RKO (cell line): ENCODE data around the gene KLF1.

Experiments
- DNase-seq: peaks from one replicate; pipeline ENCODE4 v3.0.0-alpha.2; 2016; ENCODE audit warnings: low spot score

KLF1 gene

DNA sequence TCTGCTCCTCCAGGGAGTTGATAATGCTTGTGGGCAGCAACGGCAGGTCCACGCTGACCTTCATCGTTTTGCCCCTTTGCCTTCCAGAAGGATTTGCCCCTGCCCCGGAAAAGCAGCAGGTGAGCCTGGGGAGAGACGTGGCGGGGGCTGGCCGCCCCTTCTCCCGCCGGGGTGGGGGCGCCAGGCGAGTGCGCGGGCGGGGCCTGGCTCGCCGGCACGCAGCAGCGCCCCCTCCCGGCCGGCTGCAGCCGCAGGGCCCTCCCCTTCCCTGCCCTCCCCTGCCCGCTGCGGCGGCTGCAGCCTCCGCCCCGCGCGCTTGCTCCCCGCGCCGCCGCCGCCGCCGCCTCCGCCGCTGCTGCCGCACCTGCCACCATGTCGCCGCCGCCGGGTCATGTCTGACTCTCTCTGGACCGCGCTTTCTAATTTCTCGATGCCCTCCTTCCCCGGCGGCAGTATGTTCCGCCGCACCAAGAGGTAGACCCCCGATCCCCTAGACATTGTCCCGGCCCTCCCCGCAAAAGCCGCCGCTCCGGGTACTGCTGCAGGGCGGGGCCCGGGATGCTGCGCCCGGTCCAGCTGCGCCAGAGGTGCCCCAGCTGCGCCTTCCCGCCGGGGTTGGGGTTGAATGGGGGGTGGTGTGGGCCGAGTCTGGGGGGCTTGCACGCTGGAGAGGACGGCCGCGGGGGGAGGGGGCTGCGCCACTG is 48.7 kb downstream of the KLF1 start, which contains the start of gene MAST1:
TSS of gene MAST1 (plus strand) at position 334 of the 704 bp plus-strand sequence. CDS start at position 392, 58 bp downstream.
- DNase-seq: peak; percentile 49

DNA sequence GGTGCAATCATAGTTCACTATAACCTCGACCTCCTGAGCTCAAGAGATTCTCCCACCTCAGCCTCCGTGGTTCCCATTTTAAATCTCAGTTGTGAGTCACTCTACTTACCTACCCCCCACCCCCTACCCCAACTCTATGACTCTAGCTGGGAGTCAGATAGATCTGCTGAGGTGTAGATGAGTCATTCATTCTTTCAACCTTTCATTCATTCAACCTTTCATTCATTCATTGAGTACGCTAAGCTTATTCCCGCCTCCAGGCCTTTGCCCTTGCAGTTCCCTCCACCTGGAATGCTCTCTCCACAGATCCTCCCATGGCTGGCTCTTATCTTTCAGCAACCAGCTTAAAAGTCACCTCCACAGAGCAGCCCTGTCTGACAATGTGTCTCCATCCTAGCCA is 49.8 kb downstream of the KLF1 start:
- peak; percentile 60 for DNase-seq

DNA sequence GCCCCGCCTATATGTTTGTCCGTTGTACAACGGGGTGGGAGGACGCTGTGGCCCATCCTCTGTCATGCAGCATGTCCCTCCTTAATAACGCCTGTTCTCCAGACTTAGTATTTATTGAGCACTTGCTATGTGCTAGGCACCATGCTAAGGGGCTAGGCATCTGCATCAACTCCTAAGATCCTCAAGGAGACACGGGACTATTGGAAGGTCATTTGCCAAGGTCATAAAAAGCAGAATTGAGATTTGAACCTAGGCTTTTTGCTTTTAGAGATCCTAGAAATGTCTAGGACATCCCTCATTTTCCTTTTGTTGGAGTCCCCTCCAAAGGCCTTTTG is 50.5 kb downstream of the KLF1 start:
- DNase-seq: no peak

DNA sequence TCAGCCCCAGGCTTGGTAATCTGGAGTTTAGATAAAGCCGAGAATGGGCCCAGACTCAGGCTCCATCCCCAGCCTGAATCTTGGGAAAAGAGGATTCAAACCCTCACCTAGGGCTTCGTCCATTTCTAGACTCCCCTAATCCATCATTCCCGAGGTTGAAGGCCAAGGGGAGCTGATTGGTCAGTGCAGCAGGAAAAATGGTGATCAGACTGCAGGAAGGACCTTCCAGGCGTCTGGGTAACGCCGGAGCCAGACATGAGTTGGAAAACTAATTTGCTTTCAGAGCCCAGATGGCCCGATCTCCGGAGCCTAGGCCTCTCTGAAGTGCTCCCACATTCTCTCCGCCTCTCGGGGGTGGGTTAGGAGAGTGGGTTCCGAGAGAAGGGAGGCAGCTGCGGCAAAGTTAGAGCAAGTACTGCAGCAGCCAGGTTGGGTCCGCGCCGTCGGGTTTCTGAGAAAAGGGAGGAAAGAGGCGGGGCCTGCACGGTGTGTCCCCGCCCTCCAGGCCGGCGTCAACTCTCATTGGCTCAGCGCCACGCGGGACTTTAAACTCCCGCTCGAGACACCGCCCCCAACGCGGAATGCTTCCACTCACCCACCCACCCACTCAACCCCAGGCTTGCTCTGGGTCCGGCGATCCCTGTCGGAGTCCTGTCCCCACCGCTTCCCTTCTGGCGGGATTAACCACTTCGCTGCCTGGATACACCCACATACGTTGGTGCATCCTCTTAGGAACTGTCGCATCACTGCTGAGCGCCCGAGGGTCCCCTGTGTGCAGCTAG is 51.8 kb downstream of the KLF1 start:
- no peak for DNase-seq

DNA sequence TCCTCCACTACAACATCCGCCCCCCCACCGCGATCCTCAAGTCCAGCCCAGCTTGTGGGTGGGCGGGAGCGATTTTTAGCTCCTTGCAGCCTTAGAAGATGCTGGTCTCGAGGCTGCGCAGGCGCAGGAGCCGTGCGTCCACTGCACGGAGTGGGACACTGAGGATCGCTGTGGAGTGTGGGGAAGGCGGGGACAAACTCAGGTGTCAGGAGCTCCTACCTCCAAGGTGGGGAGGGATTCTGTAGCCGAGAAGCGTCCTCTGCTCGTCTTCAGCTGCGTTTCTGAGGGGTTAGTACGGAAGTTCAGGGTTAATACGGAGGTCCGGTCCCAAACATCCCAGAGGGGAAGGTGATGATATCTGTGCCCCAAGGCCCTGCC is 52.4 kb downstream of the KLF1 start, which contains the start of gene RTBDN:
TSS of gene RTBDN (minus strand) at position 14 of the 378 bp plus-strand sequence. CDS start 4,600 bp downstream, outside the sequence.
- no peak for DNase-seq
